Measurements from ENCODE around the gene ELOVL2. TPM values are rescaled to one million over a fixed set of nuclear protein-coding genes. Genes with fewer than 3 reads are reported as not detected.

ELOVL2 gene
- total RNA-seq, 1 donor from 2014 or later: 57.0 TPM

DNA sequence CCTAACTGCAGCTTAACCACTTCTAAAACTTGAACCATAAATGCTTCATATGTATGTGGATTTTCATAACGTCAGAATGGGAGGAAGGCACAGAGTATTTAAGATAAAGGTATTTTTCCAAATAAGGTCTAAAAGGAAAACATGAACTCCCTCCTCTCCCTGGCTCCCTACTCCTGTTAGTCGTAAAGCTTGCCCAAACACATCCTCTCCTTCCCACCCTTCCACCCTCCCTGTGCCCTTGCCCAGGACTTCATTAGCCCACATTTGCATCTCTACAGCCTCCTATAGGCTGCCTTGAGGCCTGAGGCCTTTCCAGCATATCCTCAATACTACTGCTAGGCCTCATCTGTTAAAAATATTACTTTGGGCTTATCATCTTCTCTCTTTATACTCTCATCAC, 32.4 kb upstream of the ELOVL2 start:
- Mint-ChIP-seq H3K4me1 (ENCODE audit: unreplicated experiment) (peaks cover 13% of the 10 kb centered on the region), H3K27me3 (ENCODE audit: unreplicated experiment) (no peaks in the 10 kb centered on the region), H3K27ac (ENCODE audit: unreplicated experiment) (peak overlapping the region; percentile 25), H3K36me3 (ENCODE audit: unreplicated experiment) (no peaks in the 10 kb centered on the region), H3K4me3 (ENCODE audit: unreplicated experiment) (no peak overlapping the region), H3K9me3 (ENCODE audit: unreplicated experiment) (no peaks in the 10 kb centered on the region)
- TF ChIP-seq, protein P1, sequence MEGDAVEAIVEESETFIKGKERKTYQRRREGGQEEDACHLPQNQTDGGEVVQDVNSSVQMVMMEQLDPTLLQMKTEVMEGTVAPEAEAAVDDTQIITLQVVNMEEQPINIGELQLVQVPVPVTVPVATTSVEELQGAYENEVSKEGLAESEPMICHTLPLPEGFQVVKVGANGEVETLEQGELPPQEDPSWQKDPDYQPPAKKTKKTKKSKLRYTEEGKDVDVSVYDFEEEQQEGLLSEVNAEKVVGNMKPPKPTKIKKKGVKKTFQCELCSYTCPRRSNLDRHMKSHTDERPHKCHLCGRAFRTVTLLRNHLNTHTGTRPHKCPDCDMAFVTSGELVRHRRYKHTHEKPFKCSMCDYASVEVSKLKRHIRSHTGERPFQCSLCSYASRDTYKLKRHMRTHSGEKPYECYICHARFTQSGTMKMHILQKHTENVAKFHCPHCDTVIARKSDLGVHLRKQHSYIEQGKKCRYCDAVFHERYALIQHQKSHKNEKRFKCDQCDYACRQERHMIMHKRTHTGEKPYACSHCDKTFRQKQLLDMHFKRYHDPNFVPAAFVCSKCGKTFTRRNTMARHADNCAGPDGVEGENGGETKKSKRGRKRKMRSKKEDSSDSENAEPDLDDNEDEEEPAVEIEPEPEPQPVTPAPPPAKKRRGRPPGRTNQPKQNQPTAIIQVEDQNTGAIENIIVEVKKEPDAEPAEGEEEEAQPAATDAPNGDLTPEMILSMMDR (IDR thresholded peaks at IDR 0.05): no peak
- DNase-seq (ENCODE audit: extremely low spot score, unreplicated experiment): no peak

- no peaks in the 10 kb centered on the region for H3K27me3 Mint-ChIP-seq (ENCODE audit: unreplicated experiment)
- no peak overlapping the region for H3K27ac Mint-ChIP-seq (ENCODE audit: unreplicated experiment)
- H3K4me3 Mint-ChIP-seq (ENCODE audit: unreplicated experiment): no peak overlapping the region
- TF ChIP-seq, protein P1 (IDR thresholded peaks at IDR 0.05): no peak
- H3K9me3 Mint-ChIP-seq (ENCODE audit: unreplicated experiment): no peaks in the 10 kb centered on the region
- H3K4me1 Mint-ChIP-seq (ENCODE audit: unreplicated experiment): peaks cover 7% of the 10 kb centered on the region
- no peaks in the 10 kb centered on the region for H3K36me3 Mint-ChIP-seq (ENCODE audit: unreplicated experiment)
- no peak for DNase-seq (ENCODE audit: extremely low spot score, unreplicated experiment)
Measured at GRCh38 chr6:11072101-11072500, 28.0 kb upstream of the ELOVL2 start.

DNA sequence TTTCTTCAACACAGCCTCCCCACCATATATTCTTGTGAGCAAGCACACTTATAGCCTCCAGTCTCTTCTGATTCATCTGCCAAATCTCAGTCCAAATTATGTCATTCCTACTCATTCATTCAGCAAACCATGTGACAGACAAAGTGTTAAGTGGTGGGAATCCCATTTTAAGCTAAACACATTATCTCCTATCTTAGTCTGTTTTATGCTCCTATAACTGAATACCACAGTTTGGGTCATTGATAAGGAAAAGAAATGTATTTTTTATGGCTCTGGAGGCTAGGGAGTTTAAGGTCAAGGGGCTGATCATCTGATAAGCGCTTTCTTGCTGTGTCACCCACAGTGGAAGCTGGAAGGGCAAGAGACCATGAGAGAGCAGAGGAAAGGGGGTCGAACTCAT, 25.7 kb upstream of the ELOVL2 start:
- Mint-ChIP-seq H3K36me3 (ENCODE audit: unreplicated experiment) (no peaks in the 10 kb centered on the region), H3K4me1 (ENCODE audit: unreplicated experiment) (peaks cover 3% of the 10 kb centered on the region), H3K27ac (ENCODE audit: unreplicated experiment) (no peak overlapping the region), H3K27me3 (ENCODE audit: unreplicated experiment) (no peaks in the 10 kb centered on the region), H3K4me3 (ENCODE audit: unreplicated experiment) (no peak overlapping the region), H3K9me3 (ENCODE audit: unreplicated experiment) (no peaks in the 10 kb centered on the region)
- TF ChIP-seq, protein P1 (IDR thresholded peaks at IDR 0.05): no peak
- DNase-seq (ENCODE audit: extremely low spot score, unreplicated experiment): no peak

GRCh38 chr6:11067348-11067747, 23.2 kb upstream of the ELOVL2 start:
- Mint-ChIP-seq H3K27me3 (ENCODE audit: unreplicated experiment) (no peaks in the 10 kb centered on the region), H3K9me3 (ENCODE audit: unreplicated experiment) (no peaks in the 10 kb centered on the region), H3K27ac (ENCODE audit: unreplicated experiment) (no peak overlapping the region), H3K4me3 (ENCODE audit: unreplicated experiment) (no peak overlapping the region), H3K36me3 (ENCODE audit: unreplicated experiment) (no peaks in the 10 kb centered on the region), H3K4me1 (ENCODE audit: unreplicated experiment) (peaks cover 3% of the 10 kb centered on the region)
- TF ChIP-seq, protein P1 (IDR thresholded peaks at IDR 0.05): no peak
- no peak for DNase-seq (ENCODE audit: extremely low spot score, unreplicated experiment)

- peaks cover 3% of the 10 kb centered on the region for H3K4me1 Mint-ChIP-seq (ENCODE audit: unreplicated experiment)
- H3K4me3 Mint-ChIP-seq (ENCODE audit: unreplicated experiment): no peak overlapping the region
- DNase-seq (ENCODE audit: extremely low spot score, unreplicated experiment): no peak
- TF ChIP-seq, protein P1 (IDR thresholded peaks at IDR 0.05): no peak
- H3K9me3 Mint-ChIP-seq (ENCODE audit: unreplicated experiment): no peaks in the 10 kb centered on the region
- no peak overlapping the region for H3K27ac Mint-ChIP-seq (ENCODE audit: unreplicated experiment)
- H3K36me3 Mint-ChIP-seq (ENCODE audit: unreplicated experiment): no peaks in the 10 kb centered on the region
- no peaks in the 10 kb centered on the region for H3K27me3 Mint-ChIP-seq (ENCODE audit: unreplicated experiment)
Measured at GRCh38 chr6:11066505-11067347, 22.6 kb upstream of the ELOVL2 start.

All from osteocyte (in vitro differentiated cells).